Esophagus squamous epithelium (tissue), 5 donors: ENCODE data around the gene IQGAP2. TPM values are rescaled to one million over a fixed set of nuclear protein-coding genes. Genes with fewer than 3 reads are reported as not detected.
A peak's percentile ranks its signal among the peaks of the same experiment; 100 is the strongest.

ENCODE experiments used
- DNase-seq: peaks from one replicate; lab custom pipeline; 2025; lab: John Stamatoyannopoulos, UW
- H3K27ac ChIP-seq, 4 donors: fragments of 200-600 bp; sonication (generic); one replicate each; pipeline ENCODE4 v1.5.1; 2016 to 2019; ENCODE audit warnings: mild to moderate bottlenecking in 1 of 4
- H3K27me3 ChIP-seq, 4 donors: fragments of 200-600 bp; sonication (generic); 1 replicate in 3 of 4; 2 replicates in 1 of 4; pipeline versions ENCODE4 v1.5.1 to v1.6.0; 2017 to 2021; ENCODE audit warnings: antibody characterized with exemption in 1 of 4
- H3K36me3 ChIP-seq, 3 donors: fragments of 200-600 bp; sonication (generic); one replicate each; pipeline ENCODE4 v1.5.1; 2016 to 2019
- H3K4me1 ChIP-seq, 3 donors: fragments of 200-600 bp; sonication (generic); one replicate each; pipeline ENCODE4 v1.5.1; 2017 to 2019
- H3K4me3 ChIP-seq, 4 donors: fragments of 200-600 bp; sonication (generic); 1 replicate in 3 of 4; 2 replicates in 1 of 4; pipeline ENCODE4 v1.5.1; 2016 to 2019; ENCODE audit warnings: mild to moderate bottlenecking in 2 of 4, moderate library complexity in 1 of 4
- H3K9me3 ChIP-seq, 3 donors: fragments of 200-600 bp; sonication (generic); one replicate each; pipeline ENCODE4 v1.5.1; 2016 to 2019
- POLR2A ChIP-seq, 4 donors: fragments of 450-650 bp; IDR thresholded peaks; one replicate each; pipeline ENCODE4 v1.6.1; 2017; ENCODE audit warnings: antibody characterized with exemption in 4 of 4, mild to moderate bottlenecking in 4 of 4, moderate library complexity in 3 of 4
- WGBS, 2 donors: methylation state at CpG; one replicate each; pipeline ENCODE4 v1.1.5; 2018; 5-methylcytosine and 5-hydroxymethylcytosine counted together
- intact Hi-C: fragments of 100-400 bp; cut with DNase I; formaldehyde crosslinking; loops from one replicate; pipeline ENCODE4 v1.15.0; 2022
- total RNA-seq, 4 donors: library from RNA; depleted of rRNA; stranded (reverse); fragments of >200 nt; gene quantifications; one replicate each; pipeline ENCODE4 v1.1.0, GENCODE V29; 2016
- TF ChIP-seq, protein P1 (sequence below), 6 experiments: fragments of 450-650 bp in 4 of 6; fragments of 200-600 bp in 2 of 6; sonication (generic) in 2 of 6; IDR thresholded peaks; one replicate each; pipeline ENCODE4 v1.5.1; 2016 to 2019; ENCODE audit warnings: antibody characterized with exemption in 6 of 6, mild to moderate bottlenecking in 4 of 6, moderate library complexity in 4 of 6
- donor health status: DM: yes; HTN: yes; CAD: no.

Gene IQGAP2
- total RNA-seq, 4 donors from 2014 or later: 3.0 to 16.6 (median 5.9) TPM

DNA sequence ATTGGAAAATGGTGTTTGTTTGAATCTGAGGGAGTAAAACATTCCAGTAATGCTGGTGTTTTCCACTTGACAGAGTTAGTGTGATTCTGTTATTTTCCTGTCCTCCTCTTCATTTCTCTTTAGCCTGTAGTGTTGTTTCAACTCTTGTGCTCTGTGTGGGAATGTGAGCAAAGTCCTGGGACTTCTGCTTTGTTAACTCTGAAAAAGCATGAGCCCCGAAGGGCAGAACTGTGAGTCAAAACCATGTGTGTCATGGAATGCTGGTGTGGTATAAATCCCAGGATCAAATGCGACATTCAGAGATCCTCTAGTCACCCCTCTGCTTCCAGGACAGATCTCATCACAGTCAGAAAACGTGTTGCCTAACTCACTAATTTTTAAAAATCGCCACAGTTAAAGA lies 321.8 kb downstream of the IQGAP2 start:
- no peaks in the 10 kb centered on the region for H3K27me3 ChIP-seq
- H3K4me3 ChIP-seq: no peak overlapping the region
- H3K36me3 ChIP-seq: no peaks in the 10 kb centered on the region
- no peak for DNase-seq
- intact Hi-C loops: no loop called here
- H3K4me1 ChIP-seq: no peaks in the 10 kb centered on the region
- TF ChIP-seq, protein P1, sequence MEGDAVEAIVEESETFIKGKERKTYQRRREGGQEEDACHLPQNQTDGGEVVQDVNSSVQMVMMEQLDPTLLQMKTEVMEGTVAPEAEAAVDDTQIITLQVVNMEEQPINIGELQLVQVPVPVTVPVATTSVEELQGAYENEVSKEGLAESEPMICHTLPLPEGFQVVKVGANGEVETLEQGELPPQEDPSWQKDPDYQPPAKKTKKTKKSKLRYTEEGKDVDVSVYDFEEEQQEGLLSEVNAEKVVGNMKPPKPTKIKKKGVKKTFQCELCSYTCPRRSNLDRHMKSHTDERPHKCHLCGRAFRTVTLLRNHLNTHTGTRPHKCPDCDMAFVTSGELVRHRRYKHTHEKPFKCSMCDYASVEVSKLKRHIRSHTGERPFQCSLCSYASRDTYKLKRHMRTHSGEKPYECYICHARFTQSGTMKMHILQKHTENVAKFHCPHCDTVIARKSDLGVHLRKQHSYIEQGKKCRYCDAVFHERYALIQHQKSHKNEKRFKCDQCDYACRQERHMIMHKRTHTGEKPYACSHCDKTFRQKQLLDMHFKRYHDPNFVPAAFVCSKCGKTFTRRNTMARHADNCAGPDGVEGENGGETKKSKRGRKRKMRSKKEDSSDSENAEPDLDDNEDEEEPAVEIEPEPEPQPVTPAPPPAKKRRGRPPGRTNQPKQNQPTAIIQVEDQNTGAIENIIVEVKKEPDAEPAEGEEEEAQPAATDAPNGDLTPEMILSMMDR (IDR thresholded peaks at IDR 0.05): no peak
- no peak for TF ChIP-seq POLR2A (IDR thresholded peaks at IDR 0.05)
- 67 to 83% methylated on average over 3 to 4 of the region's 4 CpGs for WGBS, 2 donors
- H3K27ac ChIP-seq: no peak overlapping the region
- peaks cover 0 to 18% (median 9%) of the 10 kb centered on the region in 3 donors for H3K9me3 ChIP-seq

- Histone ChIP-seq H3K4me1 (no peaks in the 10 kb centered on the region), H3K36me3 (peaks cover 0 to 14% (median 0%) of the 10 kb centered on the region in 3 donors), H3K27me3 (no peaks in the 10 kb centered on the region), H3K9me3 (peaks cover 0 to 24% (median 16%) of the 10 kb centered on the region in 3 donors), H3K27ac (no peak overlapping the region), H3K4me3 (no peak overlapping the region)
- TF ChIP-seq, protein P1 (IDR thresholded peaks at IDR 0.05): no peak
- TF ChIP-seq POLR2A (IDR thresholded peaks at IDR 0.05): no peak
- WGBS, 2 donors: 51 to 57% methylated on average over 4 of the region's 4 CpGs
- no peak for DNase-seq
- intact Hi-C loops: no loop called here
These were observed 325.9 kb downstream of the IQGAP2 start for GRCh38 chr5:76728965-76729364.

DNA sequence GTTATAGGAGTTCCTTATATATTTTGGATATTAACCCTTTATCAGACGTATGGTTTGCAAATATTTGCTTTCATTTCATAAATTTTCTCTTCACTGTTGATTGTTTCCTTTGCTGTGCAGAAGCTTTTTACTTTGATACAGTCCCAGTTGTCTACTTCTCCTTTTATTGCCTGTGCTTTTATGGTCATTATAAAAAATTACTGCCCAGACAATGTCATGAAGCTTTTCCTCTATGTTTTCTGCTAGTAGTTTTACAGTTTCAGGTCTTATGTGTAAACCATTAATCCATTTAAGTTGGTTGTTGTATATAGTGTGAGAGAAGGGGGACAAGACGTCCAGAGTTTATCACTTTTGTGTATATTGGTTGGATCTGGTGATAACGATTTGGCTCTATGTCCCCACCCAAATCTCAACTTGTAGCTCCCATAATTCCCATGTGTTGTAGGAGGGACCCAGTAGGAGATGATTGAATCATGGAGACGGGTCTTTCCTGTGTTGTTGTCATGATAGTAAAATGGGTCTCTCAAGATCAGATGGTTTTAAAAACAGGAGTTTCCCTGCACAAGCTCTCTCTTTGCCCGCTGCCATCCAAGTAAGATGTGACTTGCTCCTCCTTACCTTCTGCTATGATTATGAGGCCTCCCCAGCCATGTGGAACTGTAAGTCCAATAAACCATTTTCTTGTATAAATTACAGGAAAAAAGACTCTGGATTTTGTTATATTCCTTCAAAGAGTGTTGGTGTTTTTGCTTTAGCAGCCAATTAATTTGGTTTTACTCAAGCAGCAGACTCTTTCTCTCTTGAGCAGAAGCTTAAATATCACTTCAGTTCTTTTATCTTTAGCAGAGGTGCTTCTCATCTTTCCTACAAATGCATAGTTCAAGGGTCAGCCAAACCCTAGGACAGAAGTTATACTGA lies 326.5 kb downstream of the IQGAP2 start:
- H3K4me1 ChIP-seq: no peaks in the 10 kb centered on the region
- 89 to 91% methylated on average over 5 of the region's 5 CpGs for WGBS, 2 donors
- no peak overlapping the region for H3K4me3 ChIP-seq
- no peaks in the 10 kb centered on the region for H3K27me3 ChIP-seq
- intact Hi-C loops: no loop called here
- DNase-seq: no peak
- peaks cover 0 to 14% (median 0%) of the 10 kb centered on the region in 3 donors for H3K36me3 ChIP-seq
- no peak overlapping the region for H3K27ac ChIP-seq
- peaks cover 0 to 24% (median 16%) of the 10 kb centered on the region in 3 donors for H3K9me3 ChIP-seq
- TF ChIP-seq, protein P1 (IDR thresholded peaks at IDR 0.05): no peak

- no peak overlapping the region for H3K4me3 ChIP-seq
- TF ChIP-seq, protein P1 (IDR thresholded peaks at IDR 0.05): no peak
- TF ChIP-seq POLR2A (IDR thresholded peaks at IDR 0.05): no peak
- H3K27ac ChIP-seq: peak overlapping the region in 1 of 4 donors; percentile 37
- H3K9me3 ChIP-seq: peaks cover 0 to 24% (median 16%) of the 10 kb centered on the region in 3 donors
- no peaks in the 10 kb centered on the region for H3K27me3 ChIP-seq
- intact Hi-C loops: no loop called here
- WGBS, 2 donors: 84 to 89% methylated on average over 14 to 15 of the region's 15 CpGs
- DNase-seq: no peak
- H3K36me3 ChIP-seq: peaks cover 0 to 14% (median 0%) of the 10 kb centered on the region in 3 donors
- no peaks in the 10 kb centered on the region for H3K4me1 ChIP-seq
These were observed 329.4 kb downstream of the IQGAP2 start for GRCh38 chr5:76732405-76733048.

- no peaks in the 10 kb centered on the region for H3K27me3 ChIP-seq
- no peak for DNase-seq
- intact Hi-C loops: no loop called here
- peaks cover 0 to 21% (median 16%) of the 10 kb centered on the region in 3 donors for H3K9me3 ChIP-seq
- peak in 1 of 4 donors; percentile 23 for TF ChIP-seq POLR2A (IDR thresholded peaks at IDR 0.05)
- TF ChIP-seq, protein P1 (IDR thresholded peaks at IDR 0.05): no peak
- no peak overlapping the region for H3K4me3 ChIP-seq
- no peaks in the 10 kb centered on the region for H3K4me1 ChIP-seq
- H3K36me3 ChIP-seq: peaks cover 0 to 14% (median 0%) of the 10 kb centered on the region in 3 donors
- WGBS, 2 donors: 78 to 88% methylated on average over 13 of the region's 13 CpGs
- H3K27ac ChIP-seq: peak overlapping the region in 1 of 4 donors; percentile 37
These were observed 329.9 kb downstream of the IQGAP2 start for GRCh38 chr5:76733049-76733417.
